Measurements from ENCODE around the gene CST1. TPM values are rescaled to one million over a fixed set of nuclear protein-coding genes. Genes with fewer than 3 reads are reported as not detected.

Gene CST1
- total RNA-seq, 1 donor from 2014 or later, result not detected

- DNase-seq (ENCODE audit: low read depth), result no peak
Measured at GRCh38 chr20:23705895-23706294, 44.8 kb downstream of the CST1 start.

GRCh38 chr20:23702021-23702420 is 48.7 kb downstream of the CST1 start:
- no peak for DNase-seq (ENCODE audit: low read depth)

- no peak for DNase-seq (ENCODE audit: low read depth)
Measured at GRCh38 chr20:23700931-23701330, 49.8 kb downstream of the CST1 start.

GRCh38 chr20:23697947-23698346 is 52.8 kb downstream of the CST1 start:
- no peak for DNase-seq (ENCODE audit: low read depth)

Other genes with a start within 250 kb of the CST1 start
- gene CST9L, start 182.5 kb downstream of the CST1 start, total RNA-seq, result not detected in 2 replicates
- not detected in 2 replicates for gene CST9, start 145.0 kb downstream of the CST1 start, total RNA-seq
- 247 and 632 TPM in 2 replicates for gene CST3, start 113.0 kb downstream of the CST1 start, total RNA-seq
- gene CST4, start 61.9 kb downstream of the CST1 start, total RNA-seq, result not detected in 2 replicates
- gene CST2, start 75.8 kb upstream of the CST1 start, total RNA-seq, result not detected in 2 replicates
- gene CST5, start 128.8 kb upstream of the CST1 start, total RNA-seq, result not detected in 2 replicates
- not detected in 2 replicates for gene GGTLC1, start 237.8 kb upstream of the CST1 start, total RNA-seq

All from renal cortical epithelial cell (primary cell).